ENCODE data around the gene SHISA6. TPM values are rescaled to one million over a fixed set of nuclear protein-coding genes. Genes with fewer than 3 reads are reported as not detected.

SHISA6 gene
- total RNA-seq, 4 donors from 2014 or later, result 0.51 to 1.9 (median 1.1) TPM

- TF ChIP-seq CTCF (IDR thresholded peaks at IDR 0.05; ENCODE audit: low read depth), result no peak
Measured at GRCh38 chr17:11388054-11388453, 147.0 kb downstream of the SHISA6 start.

GRCh38 chr17:11389583-11389982 lies 148.6 kb downstream of the SHISA6 start:
- no peak for TF ChIP-seq CTCF (IDR thresholded peaks at IDR 0.05; ENCODE audit: low read depth)

GRCh38 chr17:11391134-11391533 lies 150.1 kb downstream of the SHISA6 start:
- TF ChIP-seq CTCF (IDR thresholded peaks at IDR 0.05; ENCODE audit: low read depth), result no peak

GRCh38 chr17:11404431-11405276 lies 163.6 kb downstream of the SHISA6 start:
- no peak for TF ChIP-seq CTCF (IDR thresholded peaks at IDR 0.05; ENCODE audit: low read depth)

- TF ChIP-seq CTCF (IDR thresholded peaks at IDR 0.05; ENCODE audit: low read depth), result no peak
Measured at GRCh38 chr17:11406716-11407115, 165.7 kb downstream of the SHISA6 start.

GRCh38 chr17:11412654-11413053 lies 171.6 kb downstream of the SHISA6 start:
- TF ChIP-seq CTCF (IDR thresholded peaks at IDR 0.05; ENCODE audit: low read depth), result no peak

GRCh38 chr17:11418342-11418741 lies 177.3 kb downstream of the SHISA6 start:
- TF ChIP-seq CTCF (IDR thresholded peaks at IDR 0.05; ENCODE audit: low read depth), result no peak

Data from subcutaneous adipose tissue (tissue), 4 donors.